NCI-H2029 treated with DMSO at 0.1 percent for 48 hours (cell line): ENCODE measurements around the gene CHAC1.
"Not testable (repeated sequence)": the region's sequence is repeated elsewhere in the genome, so short reads cannot be mapped to it uniquely, and the experiment has no call there.

ENCODE experiments used
- DNase-seq: peaks from one replicate; lab custom pipeline; 2025; lab: John Stamatoyannopoulos, UW

CHAC1 gene

DNA sequence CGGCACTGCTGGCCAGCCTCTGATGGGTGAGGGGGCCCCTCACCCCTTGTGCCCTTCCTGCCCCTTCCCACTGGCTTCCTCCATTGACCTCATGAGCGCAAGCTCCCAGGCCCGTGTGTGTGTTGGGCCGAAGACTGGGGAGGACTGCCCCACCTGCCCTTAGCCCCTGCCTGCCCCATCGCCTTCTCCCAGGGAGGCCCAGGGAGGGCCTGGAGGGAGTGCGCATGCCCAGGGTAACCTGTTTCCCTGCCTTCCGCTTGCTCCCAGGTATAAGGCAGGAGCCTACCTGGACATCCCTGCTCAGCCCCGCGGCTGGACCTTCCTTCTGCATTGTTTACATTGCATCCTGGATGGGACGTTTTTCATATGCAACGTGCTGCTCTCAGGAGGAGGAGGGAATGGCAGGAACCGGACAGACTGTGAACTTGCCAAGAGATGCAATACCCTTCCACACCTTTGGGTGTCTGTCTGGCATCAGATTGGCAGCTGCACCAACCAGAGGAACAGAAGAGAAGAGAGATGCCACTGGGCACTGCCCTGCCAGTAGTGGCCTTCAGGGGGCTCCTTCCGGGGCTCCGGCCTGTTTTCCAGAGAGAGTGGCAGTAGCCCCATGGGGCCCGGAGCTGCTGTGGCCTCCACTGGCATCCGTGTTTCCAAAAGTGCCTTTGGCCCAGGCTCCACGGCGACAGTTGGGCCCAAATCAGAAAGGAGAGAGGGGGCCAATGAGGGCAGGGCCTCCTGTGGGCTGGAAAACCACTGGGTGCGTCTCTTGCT lies 15.3 kb upstream of the CHAC1 start:
- no peak for DNase-seq

DNA sequence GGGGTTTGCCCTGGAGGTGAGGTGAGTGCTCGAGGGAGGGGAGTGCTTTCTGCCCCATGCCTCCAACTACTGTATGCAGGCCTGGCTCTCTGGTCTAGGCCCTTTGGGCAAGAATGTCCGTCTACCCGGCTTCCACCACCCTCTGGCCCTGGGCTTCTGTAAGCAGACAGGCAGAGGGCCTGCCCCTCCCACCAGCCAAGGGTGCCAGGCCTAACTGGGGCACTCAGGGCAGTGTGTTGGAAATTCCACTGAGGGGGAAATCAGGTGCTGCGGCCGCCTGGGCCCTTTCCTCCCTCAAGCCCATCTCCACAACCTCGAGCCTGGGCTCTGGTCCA lies 14.8 kb upstream of the CHAC1 start:
- DNase-seq: no peak

DNA sequence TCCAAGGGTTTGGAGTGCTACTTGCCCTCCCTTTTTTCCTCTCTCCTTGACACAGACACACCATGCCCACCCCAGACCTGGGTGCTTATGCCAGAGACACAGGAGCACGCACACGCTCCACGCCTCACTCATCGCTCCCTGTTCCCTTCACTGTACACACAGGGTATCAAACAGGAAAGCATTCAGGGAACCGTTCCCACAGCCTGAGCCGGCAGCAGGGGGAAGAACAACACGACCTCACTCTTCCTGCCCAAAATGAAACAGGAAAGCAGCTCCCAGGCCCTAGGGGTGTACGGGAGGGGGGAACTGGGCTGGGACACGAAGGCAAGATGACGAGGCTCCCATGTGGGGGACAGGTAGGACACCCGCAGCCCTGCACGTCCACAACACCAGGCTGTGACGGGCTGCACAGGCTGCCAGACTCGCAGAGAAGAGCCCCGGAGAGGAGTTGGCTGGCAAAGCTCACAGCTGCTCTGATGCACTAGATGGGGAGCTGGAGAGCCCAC lies 12.9 kb upstream of the CHAC1 start:
- DNase-seq: no peak

DNA sequence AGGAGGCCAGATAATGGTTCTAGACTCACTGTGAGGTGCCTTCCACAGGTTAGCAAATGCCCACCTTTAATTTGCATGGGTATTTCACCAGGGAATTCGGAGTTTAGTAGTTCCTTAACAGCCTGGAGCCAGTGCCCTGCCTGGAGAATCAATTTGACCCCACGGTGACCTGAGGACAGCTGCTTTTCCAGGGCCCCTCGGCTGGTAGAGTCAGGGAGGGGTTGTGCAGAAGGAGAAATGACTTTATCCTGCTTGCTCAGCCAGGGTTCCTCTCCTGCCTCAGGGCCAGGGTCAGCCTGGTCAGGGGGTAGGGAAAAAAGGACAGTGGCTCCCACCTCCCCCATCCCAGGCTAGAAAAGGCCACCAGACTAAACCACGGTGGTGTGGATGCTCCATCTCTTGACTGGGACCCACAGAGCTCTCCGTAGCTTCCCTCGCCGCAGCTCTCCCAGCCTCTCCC lies 12.2 kb upstream of the CHAC1 start:
- DNase-seq: no peak

DNA sequence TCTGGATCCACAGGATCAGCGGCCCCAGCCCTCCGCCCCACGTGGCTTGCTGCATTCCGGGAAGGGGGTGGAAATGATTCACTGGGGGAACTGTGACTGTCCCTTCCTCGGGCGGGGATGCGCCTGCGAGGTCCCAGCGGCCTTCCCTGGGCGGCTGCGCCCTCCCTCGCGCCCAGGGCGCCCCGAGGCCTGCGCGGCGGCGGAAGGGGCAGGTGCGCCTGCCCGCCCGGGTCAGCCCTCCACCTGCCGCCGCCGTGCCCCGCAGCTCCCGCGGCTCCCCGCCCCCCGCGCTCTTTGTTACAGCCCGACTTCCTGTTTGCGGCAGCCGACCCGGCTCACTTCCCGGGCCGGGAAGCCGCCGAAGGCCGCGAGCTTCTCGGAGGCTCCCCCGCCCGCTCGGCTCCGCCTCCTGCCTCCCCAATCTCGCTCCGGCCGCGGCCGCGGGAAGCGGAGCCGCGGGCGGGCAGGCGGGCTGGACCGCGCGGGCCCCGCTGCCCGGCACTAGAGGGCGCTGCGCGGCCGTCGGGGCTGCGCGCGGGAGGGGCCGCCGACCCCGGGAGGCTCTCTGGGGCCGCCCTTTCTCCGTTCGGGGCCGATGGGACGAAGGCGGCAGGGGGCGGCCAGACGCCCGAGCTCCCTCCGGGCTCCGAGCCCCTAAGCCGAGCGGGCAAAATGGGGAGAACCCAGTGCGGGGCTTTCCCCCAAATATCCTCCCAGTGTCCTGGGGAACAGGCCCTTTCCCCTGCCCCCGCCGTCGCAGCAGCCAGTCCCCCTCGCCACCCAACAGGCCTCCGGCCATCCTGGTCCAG lies 11.5 kb upstream of the CHAC1 start:
- no peak for DNase-seq

DNA sequence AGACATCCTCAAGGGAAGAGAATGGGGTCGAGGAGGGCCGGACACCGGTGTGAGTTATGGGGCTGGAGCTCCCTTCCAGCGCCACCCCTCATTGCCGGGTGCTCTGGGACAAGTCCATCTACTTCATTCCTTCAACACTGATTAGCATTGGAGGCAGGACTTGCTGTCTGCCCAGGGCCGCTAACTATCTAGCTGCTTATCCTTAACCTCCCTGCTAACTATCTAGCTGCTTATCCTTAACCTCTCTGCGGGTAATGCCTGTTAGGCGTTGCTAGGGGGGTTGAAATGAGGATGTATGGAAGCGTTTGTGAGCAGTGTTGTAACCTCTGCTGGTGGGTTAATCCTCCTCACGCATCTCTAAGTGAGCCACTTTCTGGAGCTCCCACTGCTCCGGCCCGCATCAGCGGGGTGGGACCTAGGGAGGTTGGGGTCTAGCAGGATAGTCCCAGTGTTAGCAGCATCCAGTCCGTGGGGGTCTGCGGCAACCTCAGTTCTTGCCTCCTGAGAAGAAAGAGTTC lies 10.9 kb upstream of the CHAC1 start:
- no peak for DNase-seq

DNA sequence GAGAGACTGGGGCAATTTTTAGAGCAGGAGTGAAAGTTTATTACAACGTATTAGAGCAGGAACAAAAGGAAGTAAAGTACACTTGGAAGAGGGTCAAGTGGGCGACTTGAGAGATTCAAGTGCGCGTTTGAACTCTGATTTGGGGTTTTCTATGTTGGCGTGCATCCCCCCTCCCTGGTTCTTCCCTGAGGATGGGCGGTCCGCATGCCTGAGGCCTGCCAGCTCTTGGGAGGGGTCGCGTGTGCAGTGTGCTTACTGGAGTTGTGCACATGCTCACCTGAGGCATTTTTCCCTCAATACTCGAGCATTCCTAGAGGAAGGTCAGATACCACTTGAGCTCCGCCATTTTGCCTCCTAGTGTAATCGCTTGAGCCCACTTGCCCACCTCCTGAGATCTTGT lies 10.4 kb upstream of the CHAC1 start:
- no peak for DNase-seq

DNA sequence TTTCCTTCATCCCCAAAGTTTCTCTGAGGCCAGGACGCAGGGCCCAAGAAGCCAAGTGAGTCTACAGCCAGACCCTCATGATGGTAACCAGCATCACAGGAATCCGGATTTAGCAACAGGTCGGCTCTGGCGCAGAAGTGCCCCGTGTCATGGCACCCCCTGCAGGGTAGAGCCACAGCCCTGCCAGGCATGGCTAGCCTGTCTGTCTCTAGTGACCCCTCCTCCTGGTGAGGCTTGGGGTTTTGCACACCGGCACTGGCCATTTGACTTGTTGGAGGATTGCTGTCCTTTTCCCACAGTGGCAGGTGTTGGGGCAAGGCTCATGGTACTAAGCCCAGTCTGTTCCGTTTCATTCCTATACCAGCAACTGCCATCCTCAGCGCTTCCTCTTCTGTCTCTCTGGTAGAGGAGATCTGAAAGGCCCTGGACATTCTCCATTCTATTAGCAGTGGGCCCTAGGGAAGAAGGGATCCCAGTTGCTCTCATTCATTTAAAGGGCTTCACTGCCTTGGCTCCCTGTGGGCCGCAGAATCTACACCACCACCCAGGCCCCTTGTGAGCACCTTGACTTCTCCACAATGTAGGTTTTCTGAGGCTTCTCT lies 9.4 kb upstream of the CHAC1 start:
- DNase-seq: no peak

DNA sequence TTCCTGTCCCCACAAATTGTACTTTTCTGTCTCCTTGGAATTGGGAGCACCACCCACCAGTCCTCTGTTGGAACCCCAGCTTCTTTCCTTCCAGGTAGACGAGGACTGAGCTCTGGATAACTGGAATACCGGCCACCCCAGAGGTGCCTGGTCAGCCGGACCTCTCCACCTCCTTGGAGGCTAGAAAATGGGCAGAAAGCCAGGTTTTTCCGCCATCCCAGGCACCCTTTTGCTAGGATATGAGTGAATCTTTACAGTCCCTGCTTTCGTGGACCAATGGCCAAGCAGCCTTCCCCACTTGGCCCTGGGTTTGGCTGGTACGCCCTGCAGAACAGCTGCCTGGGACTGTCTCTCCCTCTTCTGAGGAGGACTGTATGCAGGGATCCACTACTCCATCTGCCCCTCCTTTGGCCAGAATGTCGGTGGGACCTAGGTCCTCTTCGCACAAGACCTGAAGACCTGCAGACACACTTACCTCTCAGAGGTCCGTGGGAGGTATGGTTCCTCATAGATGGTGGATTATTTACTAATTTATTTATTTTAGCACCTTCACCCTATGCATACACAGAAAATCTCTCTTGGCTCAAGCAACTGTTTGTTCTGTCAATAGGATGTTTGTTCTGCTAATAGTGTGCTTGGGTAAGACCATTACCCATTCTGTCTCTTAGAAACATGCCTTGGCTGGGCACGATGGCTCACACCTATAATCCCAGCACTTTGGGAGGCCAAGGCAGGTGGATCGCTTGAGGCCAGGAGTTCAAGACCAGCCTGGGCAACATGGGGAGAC lies 8.6 kb upstream of the CHAC1 start:
- DNase-seq: peak; percentile 20

DNA sequence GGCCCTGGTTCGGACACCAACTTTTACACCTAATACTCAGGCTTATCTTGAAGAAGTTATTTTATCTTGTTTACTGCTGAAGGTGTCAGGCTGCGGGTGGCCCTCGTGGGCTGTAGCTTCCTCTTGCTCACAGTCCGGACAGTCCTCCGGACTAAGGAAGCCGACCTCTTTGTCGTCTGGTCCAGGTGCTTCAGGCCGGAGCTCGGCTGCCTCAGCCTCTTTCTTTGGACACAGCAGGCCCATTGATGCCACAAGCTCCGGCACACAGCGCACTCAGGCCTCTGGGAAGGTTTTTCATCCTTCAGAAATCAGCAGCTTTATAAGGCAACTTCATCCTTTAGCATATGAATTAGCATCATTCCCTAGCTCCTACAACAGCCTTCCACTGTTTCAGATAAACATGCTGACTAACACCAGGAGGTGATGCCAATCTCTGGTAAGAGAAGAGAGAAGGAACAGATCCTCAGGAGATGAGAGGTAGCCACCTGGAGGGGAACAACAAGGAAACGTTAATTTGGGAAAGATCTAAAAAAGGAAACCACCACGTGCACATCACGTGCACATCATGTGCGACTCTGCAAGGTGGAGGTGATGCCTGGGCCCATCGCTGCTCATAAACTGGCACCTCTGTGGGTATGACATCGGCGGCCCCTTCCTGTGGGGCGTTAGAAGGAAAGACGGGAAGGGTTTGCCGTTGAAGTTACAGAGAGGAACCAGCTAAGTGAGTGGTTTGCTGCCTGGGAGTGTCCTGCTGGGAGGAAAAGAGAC lies 4.4 kb upstream of the CHAC1 start:
- no peak for DNase-seq

DNA sequence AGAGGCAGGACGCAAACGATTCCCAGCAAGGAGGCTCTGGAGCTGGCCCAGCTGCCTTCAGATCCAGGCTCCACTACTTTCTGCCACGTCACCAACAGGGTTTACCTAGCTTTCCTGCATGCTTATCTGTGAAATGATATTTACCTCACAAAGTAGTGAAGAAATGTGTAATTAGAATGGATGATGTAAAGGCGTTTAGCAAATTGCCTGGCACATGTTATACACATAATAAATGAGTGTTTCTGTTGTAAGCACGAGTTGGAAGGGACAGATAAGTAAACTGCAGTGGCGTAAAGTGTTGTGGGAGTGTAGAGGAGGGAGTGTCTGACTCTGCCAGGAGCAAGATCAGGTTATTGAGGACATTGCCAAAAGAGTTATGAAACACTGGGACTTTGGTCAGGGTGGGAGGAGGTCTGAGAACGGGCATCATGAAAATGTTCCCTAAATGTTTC lies 3.5 kb upstream of the CHAC1 start:
- no peak for DNase-seq

DNA sequence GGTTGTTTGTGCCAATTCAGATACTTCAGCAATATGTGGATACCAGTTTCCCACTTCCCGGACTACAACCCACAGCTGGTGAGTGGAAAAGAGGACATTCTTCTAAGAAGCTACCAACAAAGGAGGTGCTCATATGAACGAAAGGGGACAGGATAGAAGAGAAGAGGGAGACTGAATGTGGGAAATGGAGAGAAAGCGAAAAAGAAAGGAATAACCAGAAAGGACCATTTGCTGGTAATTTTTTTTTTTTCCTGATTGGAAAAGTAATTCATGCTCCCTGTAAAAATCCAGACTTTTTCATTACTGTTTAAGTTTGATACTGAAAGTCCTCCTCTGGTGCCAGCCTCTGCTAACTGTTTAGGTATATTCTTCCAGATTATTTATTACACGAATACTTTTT lies 1.5 kb upstream of the CHAC1 start:
- no peak for DNase-seq

DNA sequence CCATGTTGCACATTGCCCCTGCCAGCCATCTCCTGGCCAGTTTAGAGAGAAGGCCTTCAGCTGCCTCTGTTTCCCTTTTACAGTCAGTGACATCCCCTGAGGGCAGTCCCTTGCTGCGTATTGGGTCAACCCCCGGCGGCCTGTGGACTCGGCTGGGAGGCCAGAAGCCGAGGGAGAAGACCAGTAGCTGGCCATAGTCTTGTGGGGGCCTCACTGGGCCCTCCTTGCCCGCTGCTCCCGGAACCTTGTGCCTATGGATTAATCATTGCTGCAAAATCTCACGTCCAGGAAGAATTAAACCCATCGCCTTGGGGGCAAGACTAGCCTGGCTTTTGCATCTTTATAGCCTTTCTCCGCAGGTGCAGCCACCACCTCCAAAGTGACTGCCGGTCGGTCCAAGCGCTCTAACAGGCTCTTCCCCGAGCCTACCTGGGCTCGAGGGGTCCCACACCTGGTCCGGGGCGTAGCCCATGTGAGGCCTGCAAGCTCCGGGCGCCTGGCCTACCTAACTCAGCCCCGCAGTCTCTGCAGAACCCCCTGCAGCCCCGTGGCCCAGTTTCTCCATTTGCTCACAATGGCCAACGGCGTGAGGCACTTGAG lies 870 bp upstream of the CHAC1 start:
- no peak for DNase-seq

DNA sequence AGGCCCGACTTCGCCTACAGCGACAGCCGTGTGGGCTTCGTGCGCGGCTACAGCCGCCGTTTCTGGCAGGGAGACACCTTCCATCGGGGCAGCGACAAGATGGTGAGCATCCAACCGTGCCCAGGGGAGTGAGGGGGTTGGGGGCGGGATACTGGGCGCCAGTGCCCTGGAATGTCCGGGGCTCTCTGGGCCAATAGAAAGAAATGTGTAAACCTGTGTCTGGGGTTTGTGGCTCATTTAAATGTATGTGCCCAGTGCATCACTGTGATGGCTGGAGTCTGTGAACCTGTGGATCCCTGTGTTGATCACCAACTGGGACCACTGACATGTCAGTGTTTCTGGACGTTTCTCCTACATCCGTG lies 423 bp downstream of the CHAC1 start:
- DNase-seq: no peak

DNA sequence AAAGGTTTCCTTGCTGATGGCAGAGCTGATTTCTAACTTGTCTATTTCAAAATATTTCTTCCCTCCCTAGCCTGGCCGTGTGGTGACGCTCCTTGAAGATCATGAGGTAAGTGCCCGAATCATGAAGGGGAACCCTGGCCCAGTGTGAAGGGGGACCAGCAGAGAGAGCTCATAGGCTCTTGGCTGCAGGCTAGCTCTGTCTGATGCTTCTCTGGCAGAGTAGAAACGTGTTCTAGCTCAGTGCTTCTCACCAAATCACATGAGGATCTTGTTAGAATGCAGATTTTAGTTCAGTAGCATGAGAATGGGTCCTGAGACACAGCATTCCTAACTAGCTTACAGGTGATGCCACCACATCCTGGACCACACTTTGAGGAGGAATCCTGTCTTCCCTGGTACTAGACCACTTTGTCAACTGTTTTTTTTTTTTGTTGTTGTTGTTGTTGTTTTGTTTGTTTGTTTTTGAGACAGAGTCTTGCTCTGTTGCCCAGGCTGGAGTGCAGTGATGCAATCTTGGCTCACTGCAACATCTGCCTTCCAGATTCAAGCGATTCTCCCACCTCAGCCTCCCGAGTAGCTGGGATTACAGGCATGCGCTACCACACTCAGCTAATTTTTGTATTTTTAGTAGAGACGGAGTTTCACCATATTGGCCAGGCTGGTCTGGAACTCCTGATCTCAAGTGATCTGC lies 1.0 kb downstream of the CHAC1 start:
- not testable (repeated sequence) for DNase-seq

DNA sequence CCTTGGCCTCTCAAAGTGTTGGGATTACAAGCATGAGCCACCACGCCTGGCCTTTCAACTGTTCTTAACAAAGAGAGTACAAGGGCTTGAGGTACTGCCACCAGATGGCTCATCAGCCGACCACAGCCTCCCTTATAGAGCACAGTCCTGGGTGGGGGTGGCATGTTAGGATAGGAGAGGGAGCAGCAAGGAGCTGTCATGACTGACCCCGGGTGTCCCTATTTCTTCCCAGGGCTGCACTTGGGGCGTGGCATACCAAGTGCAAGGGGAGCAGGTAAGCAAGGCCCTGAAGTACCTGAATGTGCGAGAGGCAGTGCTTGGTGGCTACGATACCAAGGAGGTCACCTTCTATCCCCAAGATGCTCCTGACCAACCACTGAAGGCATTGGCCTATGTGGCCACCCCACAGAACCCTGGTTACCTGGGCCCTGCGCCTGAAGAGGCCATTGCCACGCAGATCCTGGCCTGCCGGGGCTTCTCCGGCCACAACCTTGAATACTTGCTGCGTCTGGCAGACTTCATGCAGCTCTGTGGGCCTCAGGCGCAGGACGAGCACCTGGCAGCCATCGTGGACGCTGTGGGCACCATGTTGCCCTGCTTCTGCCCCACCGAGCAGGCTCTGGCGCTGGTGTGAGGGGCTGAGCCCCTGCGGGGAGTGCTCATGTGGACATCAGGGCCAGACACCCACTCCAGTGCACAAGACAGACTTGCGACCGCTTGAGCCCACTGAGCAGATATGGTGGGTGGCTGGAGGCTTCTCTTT lies 2.1 kb downstream of the CHAC1 start:
- no peak for DNase-seq

DNA sequence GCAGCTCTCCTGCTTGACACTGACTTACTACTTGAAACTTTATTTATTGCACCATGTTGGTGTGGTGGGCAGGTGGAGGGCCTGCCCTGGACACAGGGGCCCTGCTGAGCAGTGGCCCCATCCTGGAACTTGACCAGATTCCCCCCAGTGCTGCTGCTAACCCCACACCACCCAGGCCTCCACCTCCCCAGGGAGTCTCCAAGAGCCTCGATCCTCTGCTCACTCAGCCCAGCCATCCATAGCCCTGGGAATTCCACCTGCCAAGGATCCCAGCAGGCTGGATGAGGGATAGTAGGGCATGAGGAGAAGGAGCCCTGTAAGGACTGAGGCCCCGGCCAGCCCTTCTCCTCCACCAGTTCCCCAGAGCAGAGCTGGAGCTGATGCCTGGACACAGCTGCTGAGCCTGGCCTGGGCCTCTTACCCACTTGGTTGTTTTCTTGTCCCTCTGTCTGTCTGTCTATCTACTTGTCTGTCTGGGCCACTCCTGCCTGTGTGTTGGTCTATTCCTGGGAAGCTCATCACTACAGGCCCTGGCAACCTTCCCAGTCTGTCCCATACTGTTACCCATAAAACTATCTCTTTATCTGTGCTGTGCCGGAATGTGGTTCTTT lies 2.8 kb downstream of the CHAC1 start:
- no peak for DNase-seq

DNA sequence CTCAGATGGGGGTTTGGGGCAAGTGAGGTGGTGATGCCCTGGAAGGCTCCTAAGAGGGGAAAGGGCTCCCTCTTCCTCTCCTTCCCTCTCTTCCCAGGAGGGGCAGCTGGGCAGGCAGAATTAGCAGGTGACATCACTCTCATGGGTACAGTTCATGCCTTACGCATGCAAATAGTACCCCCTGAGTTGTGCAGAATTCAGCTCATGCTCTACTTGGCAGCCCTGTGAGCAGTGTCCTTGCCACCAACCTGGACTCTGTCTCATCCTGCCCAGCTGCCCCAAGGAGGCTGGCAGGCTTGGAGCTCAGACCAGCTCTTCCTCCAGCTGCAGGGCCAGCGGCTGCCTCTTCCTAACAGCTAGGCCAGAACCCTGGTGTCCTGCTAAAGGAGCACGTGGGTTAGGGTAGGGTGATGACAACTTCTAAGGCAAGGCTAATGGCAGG lies 3.3 kb downstream of the CHAC1 start:
- DNase-seq: no peak

DNA sequence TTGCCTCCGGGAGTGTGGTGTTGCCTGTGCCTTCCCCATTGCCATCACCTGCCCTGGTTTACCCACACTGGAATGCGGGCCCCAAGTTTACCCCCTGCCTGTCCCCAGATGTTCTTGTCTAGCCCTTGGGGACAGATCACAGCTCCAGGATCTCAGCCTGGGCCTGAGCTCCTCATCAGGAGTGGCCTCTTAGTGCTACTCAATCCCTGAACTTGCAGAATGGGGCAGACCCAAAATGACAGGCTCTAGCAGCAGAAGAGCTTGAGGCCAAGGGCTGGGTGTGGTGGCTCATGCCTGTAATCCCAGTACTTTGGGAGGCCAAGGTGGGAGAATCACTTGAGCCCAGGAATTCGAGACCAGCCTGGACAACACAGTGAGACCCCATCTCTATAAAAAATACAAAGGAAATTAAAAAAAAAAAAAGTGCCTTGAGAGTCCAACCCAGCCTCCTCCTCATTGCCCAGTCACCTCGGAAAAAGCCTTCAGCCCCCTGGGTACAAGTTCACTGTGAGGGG lies 3.8 kb downstream of the CHAC1 start:
- DNase-seq: no peak
